Endothelial cell (in vitro differentiated cells): ENCODE data around the gene ROCK2. TPM values are rescaled to one million over a fixed set of nuclear protein-coding genes. Genes with fewer than 3 reads are reported as not detected.

ENCODE experiments used
- DNase-seq: peaks from one replicate; pipeline ENCODE4 v3.0.0; 2021; ENCODE audit warnings: low spot score
- H3K27ac Mint-ChIP-seq: one replicate; pipeline ENCODE4 v1.8.0; 2021; ENCODE audit warnings: mixed read lengths, inconsistent platforms; ENCODE audit not compliant: unreplicated experiment
- H3K27me3 Mint-ChIP-seq: one replicate; pipeline ENCODE4 v1.8.0; 2021; ENCODE audit warnings: mild to moderate bottlenecking, moderate library complexity, mixed read lengths, inconsistent platforms; ENCODE audit not compliant: unreplicated experiment
- H3K36me3 Mint-ChIP-seq: one replicate; pipeline ENCODE4 v1.8.0; 2021; ENCODE audit warnings: mild to moderate bottlenecking, low read depth, mixed read lengths, inconsistent platforms; ENCODE audit not compliant: unreplicated experiment
- H3K4me1 Mint-ChIP-seq: one replicate; pipeline ENCODE4 v1.8.0; 2021; ENCODE audit warnings: mild to moderate bottlenecking, mixed read lengths, inconsistent platforms; ENCODE audit not compliant: unreplicated experiment
- H3K4me3 Mint-ChIP-seq: one replicate; pipeline ENCODE4 v1.8.0; 2021; ENCODE audit warnings: mild to moderate bottlenecking, mixed read lengths, inconsistent platforms; ENCODE audit not compliant: unreplicated experiment
- H3K9me3 Mint-ChIP-seq: one replicate; pipeline ENCODE4 v1.8.0; 2021; ENCODE audit warnings: mixed read lengths, inconsistent platforms; ENCODE audit not compliant: unreplicated experiment
- total RNA-seq: library from RNA; stranded (reverse); fragmentation: NEBNext Ultra II Directional; extraction: Animal tissue kit (Norgen Biotek cat#: 25700); gene quantifications from one replicate; pipeline ENCODE4 v1.2.1, GENCODE V29; 2021; ENCODE audit not compliant: unreplicated experiment
- TF ChIP-seq, protein P1 (sequence below): fragments of 200-600 bp; sonication (generic); IDR thresholded peaks from one replicate; pipeline ENCODE4 v1.5.0; 2021; ENCODE audit warnings: antibody characterized with exemption; ENCODE audit not compliant: unreplicated experiment

ROCK2 gene
- total RNA-seq, 1 donor from 2014 or later: 52.8 TPM

GRCh38 chr2:11242542-11243174 is 101.8 kb downstream of the ROCK2 start:
- no peak for DNase-seq
- Mint-ChIP-seq H3K27me3 (no peaks in the 10 kb centered on the region), H3K27ac (no peak overlapping the region), H3K4me1 (no peaks in the 10 kb centered on the region), H3K9me3 (no peaks in the 10 kb centered on the region), H3K36me3 (peaks cover 17% of the 10 kb centered on the region), H3K4me3 (no peak overlapping the region)
- TF ChIP-seq, protein P1, sequence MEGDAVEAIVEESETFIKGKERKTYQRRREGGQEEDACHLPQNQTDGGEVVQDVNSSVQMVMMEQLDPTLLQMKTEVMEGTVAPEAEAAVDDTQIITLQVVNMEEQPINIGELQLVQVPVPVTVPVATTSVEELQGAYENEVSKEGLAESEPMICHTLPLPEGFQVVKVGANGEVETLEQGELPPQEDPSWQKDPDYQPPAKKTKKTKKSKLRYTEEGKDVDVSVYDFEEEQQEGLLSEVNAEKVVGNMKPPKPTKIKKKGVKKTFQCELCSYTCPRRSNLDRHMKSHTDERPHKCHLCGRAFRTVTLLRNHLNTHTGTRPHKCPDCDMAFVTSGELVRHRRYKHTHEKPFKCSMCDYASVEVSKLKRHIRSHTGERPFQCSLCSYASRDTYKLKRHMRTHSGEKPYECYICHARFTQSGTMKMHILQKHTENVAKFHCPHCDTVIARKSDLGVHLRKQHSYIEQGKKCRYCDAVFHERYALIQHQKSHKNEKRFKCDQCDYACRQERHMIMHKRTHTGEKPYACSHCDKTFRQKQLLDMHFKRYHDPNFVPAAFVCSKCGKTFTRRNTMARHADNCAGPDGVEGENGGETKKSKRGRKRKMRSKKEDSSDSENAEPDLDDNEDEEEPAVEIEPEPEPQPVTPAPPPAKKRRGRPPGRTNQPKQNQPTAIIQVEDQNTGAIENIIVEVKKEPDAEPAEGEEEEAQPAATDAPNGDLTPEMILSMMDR: no peak

DNA sequence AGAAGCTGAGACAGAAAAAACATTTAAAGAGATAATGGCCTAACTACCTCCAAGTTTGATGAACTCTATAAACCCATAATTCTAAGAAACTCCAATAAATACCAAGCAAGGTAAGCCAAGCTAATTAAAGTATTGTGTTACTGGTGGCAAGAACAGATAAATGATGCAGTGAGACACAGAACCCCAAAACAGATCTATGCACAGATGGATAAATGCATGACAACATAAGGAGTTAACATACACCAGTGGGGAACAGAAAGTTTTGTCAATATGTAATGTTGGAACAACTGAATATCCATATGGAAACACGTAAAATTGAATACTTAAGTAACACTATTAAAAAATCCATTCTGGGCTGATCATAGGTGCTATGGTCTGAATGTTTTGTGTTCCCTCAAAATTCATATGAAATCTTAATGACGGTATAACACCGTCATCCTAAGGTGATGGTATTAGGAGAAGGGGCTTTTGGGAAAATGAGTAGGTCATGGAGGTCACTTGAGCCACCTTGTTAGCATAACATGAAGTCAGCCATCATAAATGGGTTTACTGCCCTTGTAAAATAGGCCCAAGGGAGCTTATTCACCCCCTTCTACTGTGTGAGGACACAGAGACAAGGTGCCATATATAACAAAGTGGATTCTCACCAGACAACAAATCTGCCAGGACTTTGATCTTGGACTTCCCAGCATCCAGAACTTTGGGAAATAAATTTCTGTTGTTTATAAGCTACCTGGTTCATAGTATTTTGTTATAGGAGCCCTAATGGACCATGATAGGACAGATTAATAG is 102.8 kb downstream of the ROCK2 start:
- H3K4me1 Mint-ChIP-seq: no peaks in the 10 kb centered on the region
- no peak for DNase-seq
- H3K27me3 Mint-ChIP-seq: no peaks in the 10 kb centered on the region
- no peak overlapping the region for H3K4me3 Mint-ChIP-seq
- TF ChIP-seq, protein P1: no peak
- H3K36me3 Mint-ChIP-seq: peaks cover 14% of the 10 kb centered on the region
- H3K9me3 Mint-ChIP-seq: no peaks in the 10 kb centered on the region
- no peak overlapping the region for H3K27ac Mint-ChIP-seq

GRCh38 chr2:11239666-11240462 is 104.6 kb downstream of the ROCK2 start:
- Mint-ChIP-seq H3K27ac (no peak overlapping the region), H3K36me3 (peaks cover 14% of the 10 kb centered on the region), H3K9me3 (no peaks in the 10 kb centered on the region), H3K4me3 (no peak overlapping the region), H3K4me1 (no peaks in the 10 kb centered on the region), H3K27me3 (no peaks in the 10 kb centered on the region)
- TF ChIP-seq, protein P1: no peak
- no peak for DNase-seq

DNA sequence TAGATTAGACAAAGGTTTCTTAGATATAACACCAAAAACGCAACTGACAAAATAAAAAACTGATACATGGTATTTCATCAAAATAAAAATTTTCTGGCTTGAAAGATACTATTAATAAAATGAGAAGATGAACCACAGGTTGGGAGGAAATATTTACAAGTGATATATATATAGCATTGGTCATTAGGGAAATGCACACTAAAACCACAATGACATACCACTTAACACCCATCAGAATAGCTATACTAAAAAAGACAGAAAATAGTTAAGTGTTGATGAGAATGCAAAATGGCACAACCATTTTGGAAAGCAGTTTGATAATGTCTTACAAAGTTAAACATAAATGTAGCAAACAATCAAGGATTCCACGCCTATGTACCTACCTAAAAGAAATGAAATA is 105.3 kb downstream of the ROCK2 start:
- Mint-ChIP-seq H3K27me3 (no peaks in the 10 kb centered on the region), H3K4me1 (no peaks in the 10 kb centered on the region), H3K9me3 (no peaks in the 10 kb centered on the region), H3K27ac (no peak overlapping the region), H3K4me3 (no peak overlapping the region), H3K36me3 (peaks cover 14% of the 10 kb centered on the region)
- TF ChIP-seq, protein P1: no peak
- no peak for DNase-seq
